T-helper 1 cell treated with Interleukin-12 subunit alpha and Interleukin-12 subunit beta and Interleukin-4 antibody, amounts not matched to agents 30 ng/mL and 1 ng/mL, for 36 hours (primary cell): Measurements from ENCODE around the gene EFHD2. TPM values are rescaled to one million over a fixed set of nuclear protein-coding genes. Genes with fewer than 3 reads are reported as not detected.
"Not testable (repeated sequence)": the region's sequence is repeated elsewhere in the genome, so short reads cannot be mapped to it uniquely, and the experiment has no call there.

Experiments used
- intact Hi-C: fragments of 100-400 bp; cut with micrococcal nuclease; formaldehyde crosslinking; loops from one replicate; pipeline ENCODE4 v1.15.1; 2024
- total RNA-seq: library from RNA; stranded (reverse); gene quantifications from 2 replicates; pipeline ENCODE4 v1.2.3, GENCODE V29; 2022

The EFHD2 gene
- 146 and 149 TPM in 2 replicates for total RNA-seq

- intact Hi-C loops = loop anchor here (1.0 to 10.0 kb wide), 8 partner anchors 8 to 1643 kb away; partner anchors contain the start of genes DNAJC16, SDHB and SZRD1
Observed at GRCh38 chr1:15409388-15410222, at the start of gene EFHD2. TSS of gene EFHD2 (plus strand) at chr1:15409888. CDS start at chr1:15409972, 84 bp downstream.

- intact Hi-C loops = no loop called here
Observed at GRCh38 chr1:15360700-15361099, 49.0 kb upstream of the EFHD2 start.

GRCh38 chr1:15362096-15362736 lies 47.5 kb upstream of the EFHD2 start:
- intact Hi-C loops = no loop called here

GRCh38 chr1:15362737-15363128 lies 47.0 kb upstream of the EFHD2 start:
- intact Hi-C loops = no loop called here

- intact Hi-C loops = loop anchor here (1.0 kb wide), 1 partner anchor 41 kb away; no protein-coding TSS in a partner anchor
Observed at GRCh38 chr1:15364740-15365139, 44.9 kb upstream of the EFHD2 start.

GRCh38 chr1:15368888-15369287 lies 40.8 kb upstream of the EFHD2 start:
- intact Hi-C loops = no loop called here

GRCh38 chr1:15370268-15370667 lies 39.4 kb upstream of the EFHD2 start:
- intact Hi-C loops = no loop called here

GRCh38 chr1:15370781-15371520 lies 38.7 kb upstream of the EFHD2 start:
- intact Hi-C loops = no loop called here

GRCh38 chr1:15371610-15372545 lies 37.8 kb upstream of the EFHD2 start:
- intact Hi-C loops = no loop called here

- intact Hi-C loops = no loop called here
Observed at GRCh38 chr1:15378729-15379128, 31.0 kb upstream of the EFHD2 start.

GRCh38 chr1:15379151-15379550 lies 30.5 kb upstream of the EFHD2 start:
- intact Hi-C loops = not testable (repeated sequence)

GRCh38 chr1:15380601-15381508 lies 28.8 kb upstream of the EFHD2 start:
- intact Hi-C loops = no loop called here

- intact Hi-C loops = no loop called here
Observed at GRCh38 chr1:15381805-15382204, 27.9 kb upstream of the EFHD2 start.

- intact Hi-C loops = no loop called here
Observed at GRCh38 chr1:15382601-15383518, 26.8 kb upstream of the EFHD2 start.

- intact Hi-C loops = no loop called here
Observed at GRCh38 chr1:15383810-15384209, 25.9 kb upstream of the EFHD2 start.

GRCh38 chr1:15384301-15384901 lies 25.3 kb upstream of the EFHD2 start:
- intact Hi-C loops = no loop called here

GRCh38 chr1:15385420-15385819 lies 24.3 kb upstream of the EFHD2 start:
- intact Hi-C loops = no loop called here

GRCh38 chr1:15386164-15386749 lies 23.4 kb upstream of the EFHD2 start:
- intact Hi-C loops = no loop called here
